Neuron (in vitro differentiated cells): ENCODE data around the gene SEMA6A.

ENCODE experiments used
- H2AFZ ChIP-seq: one replicate; pipeline ENCODE4 v1.6.1; 2013; ENCODE audit warnings: low read depth, mild to moderate bottlenecking, inconsistent platforms, low read length, moderate library complexity
- H3K27me3 ChIP-seq: one replicate; pipeline ENCODE4 v1.6.1; 2013; ENCODE audit warnings: low read length; ENCODE audit not compliant: insufficient read depth
- H3K36me3 ChIP-seq: one replicate; pipeline ENCODE4 v1.6.1; 2013; ENCODE audit warnings: low read length; ENCODE audit not compliant: insufficient read depth
- H3K4me1 ChIP-seq: one replicate; pipeline ENCODE4 v1.6.1; 2013; ENCODE audit warnings: low read length; ENCODE audit not compliant: insufficient read depth
- H3K4me3 ChIP-seq: 2 replicates; pipeline ENCODE4 v1.5.1; 2013; ENCODE audit warnings: mild to moderate bottlenecking, low read length, moderate library complexity
- H3K9me3 ChIP-seq: one replicate; pipeline ENCODE4 v1.6.1; 2013; ENCODE audit warnings: low read length

Gene SEMA6A

DNA sequence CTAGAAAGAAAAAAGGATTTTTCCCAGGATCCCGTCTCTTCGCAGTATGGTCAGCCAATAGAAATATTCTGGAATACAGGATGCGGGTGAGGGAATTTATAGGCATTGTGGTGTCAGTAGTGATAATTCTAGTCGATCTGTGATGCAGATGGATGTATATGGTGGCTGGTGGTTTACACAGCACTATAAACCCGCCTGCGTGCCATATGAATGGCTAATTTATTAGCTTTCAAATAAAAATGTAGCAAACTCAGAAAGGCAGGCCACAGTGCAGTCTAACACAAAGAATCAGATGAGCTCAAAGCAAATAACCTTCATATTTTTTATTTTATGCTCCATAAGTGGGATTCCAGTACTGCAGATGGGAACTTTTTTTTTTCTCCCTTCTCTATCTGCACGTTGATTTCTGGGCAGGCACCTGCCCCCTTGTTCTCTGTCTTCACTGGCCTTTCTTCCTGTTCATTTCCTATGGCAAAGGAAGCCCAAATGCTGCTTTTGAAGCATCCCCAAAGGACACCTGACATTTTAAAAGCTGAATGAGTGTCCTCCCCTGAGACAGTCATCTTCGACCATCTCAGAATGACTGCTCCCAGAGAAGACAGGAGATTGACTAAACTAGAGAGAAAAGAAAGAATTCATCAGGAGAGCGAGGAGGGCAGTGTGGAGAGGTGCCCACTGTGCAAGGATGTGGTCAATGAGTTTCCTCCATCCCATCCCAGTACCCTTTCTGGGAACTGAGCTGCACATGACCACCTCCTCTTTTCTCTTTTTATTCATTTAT is 52.1 kb downstream of the SEMA6A start:
- H3K27me3 ChIP-seq = no peaks in the 10 kb centered on the region
- no peaks in the 10 kb centered on the region for H3K9me3 ChIP-seq
- H3K4me3 ChIP-seq = no peak overlapping the region
- no peak overlapping the region for H2AFZ ChIP-seq
- no peaks in the 10 kb centered on the region for H3K36me3 ChIP-seq
- no peaks in the 10 kb centered on the region for H3K4me1 ChIP-seq

DNA sequence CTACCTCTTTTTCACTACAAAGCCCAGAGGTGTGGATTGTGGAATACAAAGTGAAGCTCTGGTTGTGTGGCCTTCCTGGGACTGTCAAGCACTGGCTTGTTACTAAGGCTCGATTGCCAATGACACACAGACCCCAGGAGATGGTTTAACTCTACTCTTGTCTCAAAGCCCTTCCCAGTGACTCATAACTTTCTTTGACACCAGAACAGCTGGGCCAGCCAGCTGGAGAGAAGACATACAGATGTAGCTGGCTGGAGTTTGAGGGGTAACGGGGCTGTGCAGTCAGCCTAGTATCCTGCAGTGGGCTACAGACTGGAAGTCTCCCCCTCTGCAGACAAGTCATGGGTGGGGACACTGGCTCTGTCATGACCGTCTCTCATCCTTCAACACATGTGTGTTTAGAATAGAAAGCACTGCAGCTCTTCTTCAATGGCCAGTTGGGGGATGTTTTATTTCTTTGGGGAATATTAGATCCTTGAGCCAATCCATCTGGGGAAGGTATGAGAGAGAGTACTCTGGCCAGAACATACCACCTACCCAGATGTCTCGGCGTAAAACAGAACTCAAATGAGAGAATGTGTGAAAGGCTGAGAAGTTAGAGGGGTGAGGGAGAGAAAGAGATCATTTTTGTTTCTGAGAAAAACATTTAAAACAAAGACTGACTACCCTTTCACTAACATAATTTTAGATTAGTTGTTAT is 53.3 kb downstream of the SEMA6A start:
- H3K4me1 ChIP-seq = peaks cover 3% of the 10 kb centered on the region
- H3K9me3 ChIP-seq = no peaks in the 10 kb centered on the region
- no peaks in the 10 kb centered on the region for H3K27me3 ChIP-seq
- no peak overlapping the region for H2AFZ ChIP-seq
- H3K36me3 ChIP-seq = no peaks in the 10 kb centered on the region
- no peak overlapping the region for H3K4me3 ChIP-seq

DNA sequence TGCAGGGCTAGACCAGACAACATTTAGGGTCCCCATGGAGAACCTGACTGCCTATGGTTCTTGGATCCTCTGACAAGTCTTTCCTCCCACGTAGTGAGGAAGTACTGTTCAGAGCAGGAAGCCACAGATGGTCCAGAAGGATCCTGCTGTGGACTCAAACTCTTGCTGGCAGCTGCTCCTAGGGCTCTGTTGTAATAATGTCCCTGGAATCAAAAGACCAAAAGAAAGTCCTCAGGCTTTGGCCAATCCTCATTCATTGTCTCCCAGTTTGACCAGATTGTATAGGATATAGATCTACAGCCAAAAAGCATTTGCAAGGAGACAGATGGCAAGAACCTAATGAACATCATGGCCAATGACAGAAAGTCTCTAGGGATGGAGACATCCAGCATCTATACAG is 53.9 kb downstream of the SEMA6A start:
- no peaks in the 10 kb centered on the region for H3K36me3 ChIP-seq
- no peak overlapping the region for H3K4me3 ChIP-seq
- H3K9me3 ChIP-seq = no peaks in the 10 kb centered on the region
- H2AFZ ChIP-seq = no peak overlapping the region
- H3K4me1 ChIP-seq = peaks cover 3% of the 10 kb centered on the region
- no peaks in the 10 kb centered on the region for H3K27me3 ChIP-seq

DNA sequence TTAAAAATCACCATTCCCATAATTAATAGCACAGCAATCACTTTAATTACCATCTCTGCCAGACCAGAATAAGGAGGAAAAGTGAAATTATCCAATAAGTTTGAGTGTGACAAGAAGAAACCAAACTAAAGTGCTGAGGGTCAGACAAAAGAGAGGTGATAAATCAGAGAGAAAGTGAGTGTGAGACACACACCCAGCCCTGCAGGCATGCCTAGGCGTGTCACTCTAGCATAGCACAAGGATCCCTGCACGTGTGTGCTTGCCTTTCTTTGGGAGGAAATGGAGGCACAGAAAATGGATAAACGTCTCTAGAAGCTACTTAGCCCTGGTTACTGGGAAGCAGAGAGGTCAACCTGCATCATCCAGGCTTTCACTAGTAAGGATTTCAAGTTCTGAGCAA is 56.2 kb downstream of the SEMA6A start:
- H3K27me3 ChIP-seq = no peaks in the 10 kb centered on the region
- H3K36me3 ChIP-seq = no peaks in the 10 kb centered on the region
- H2AFZ ChIP-seq = no peak overlapping the region
- no peak overlapping the region for H3K4me3 ChIP-seq
- H3K9me3 ChIP-seq = no peaks in the 10 kb centered on the region
- H3K4me1 ChIP-seq = peaks cover 3% of the 10 kb centered on the region

DNA sequence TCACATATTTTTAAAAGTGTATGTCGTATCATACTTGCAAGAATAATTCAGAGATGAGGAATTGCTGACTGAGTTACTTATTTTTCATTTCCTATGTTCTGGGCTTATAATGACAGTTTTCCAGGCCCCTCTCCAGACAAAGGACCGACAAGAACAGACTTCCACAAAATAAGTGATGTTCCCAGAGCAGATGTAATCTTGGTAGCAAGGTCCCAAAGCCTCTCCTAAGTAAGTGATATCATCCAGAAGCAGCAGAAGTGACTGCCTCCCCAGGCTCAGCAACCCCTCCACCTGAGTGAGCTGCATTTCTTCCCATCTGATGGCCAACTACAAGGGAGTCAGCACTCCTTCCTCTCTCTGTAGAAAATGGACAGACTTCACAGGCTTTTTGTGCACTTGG is 57.1 kb downstream of the SEMA6A start:
- H2AFZ ChIP-seq = no peak overlapping the region
- H3K9me3 ChIP-seq = no peaks in the 10 kb centered on the region

DNA sequence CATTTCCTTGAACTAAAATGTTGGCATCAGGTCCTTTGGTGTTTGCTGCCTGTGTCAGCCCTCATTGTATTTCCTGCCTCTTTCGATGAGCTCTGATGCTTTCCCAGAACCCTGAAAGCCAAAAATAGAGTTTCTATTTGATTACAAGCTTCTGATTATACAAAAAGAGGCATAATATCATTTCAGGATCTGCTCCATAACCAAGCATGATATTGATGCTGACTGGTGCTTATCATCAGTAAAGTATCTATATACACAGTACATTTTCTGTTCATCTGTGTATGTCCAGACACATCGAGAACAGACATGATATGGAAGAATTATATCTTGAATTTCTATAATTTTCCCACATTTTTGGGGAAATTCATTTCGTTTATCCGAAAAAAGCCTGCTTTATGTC is 58.6 kb downstream of the SEMA6A start:
- Histone ChIP-seq H3K9me3 (no peaks in the 10 kb centered on the region), H2AFZ (no peak overlapping the region), H3K27me3 (no peaks in the 10 kb centered on the region), H3K36me3 (no peaks in the 10 kb centered on the region), H3K4me3 (no peak overlapping the region), H3K4me1 (peaks cover 3% of the 10 kb centered on the region)

More for the DNA sequence above, 57.1 kb downstream of the SEMA6A start:
- Histone ChIP-seq H3K4me1 (peaks cover 3% of the 10 kb centered on the region), H3K27me3 (no peaks in the 10 kb centered on the region), H3K36me3 (no peaks in the 10 kb centered on the region), H3K4me3 (no peak overlapping the region)

DNA sequence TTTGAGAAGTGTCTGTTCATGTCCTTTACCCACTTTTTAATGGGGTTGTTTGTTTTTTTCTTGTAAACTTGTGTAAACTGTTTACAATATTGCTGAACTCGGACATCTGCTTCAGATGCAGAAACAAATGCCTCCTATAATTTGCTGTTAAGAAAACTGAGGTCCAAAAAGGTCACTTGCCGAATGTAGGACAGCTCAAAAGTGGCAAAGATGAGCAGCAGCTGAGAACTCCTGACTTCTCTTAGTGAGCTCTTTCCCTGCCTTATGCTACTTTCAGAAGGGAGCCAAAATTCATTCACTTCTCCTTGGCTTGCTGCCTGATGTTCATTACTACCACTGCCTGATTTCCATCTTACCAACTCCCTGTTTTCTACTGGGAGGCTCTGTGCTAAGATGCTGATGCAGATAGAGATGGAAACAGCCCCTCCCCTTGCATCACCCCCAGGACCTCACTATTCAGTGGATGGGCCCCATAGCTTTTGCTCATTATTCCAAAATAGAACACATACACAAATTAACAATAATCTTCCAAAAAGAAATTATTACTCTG is 60.1 kb downstream of the SEMA6A start:
- H3K27me3 ChIP-seq = no peaks in the 10 kb centered on the region
- no peak overlapping the region for H3K4me3 ChIP-seq
- H3K36me3 ChIP-seq = no peaks in the 10 kb centered on the region
- H3K4me1 ChIP-seq = peaks cover 3% of the 10 kb centered on the region
- H3K9me3 ChIP-seq = no peaks in the 10 kb centered on the region
- H2AFZ ChIP-seq = no peak overlapping the region

DNA sequence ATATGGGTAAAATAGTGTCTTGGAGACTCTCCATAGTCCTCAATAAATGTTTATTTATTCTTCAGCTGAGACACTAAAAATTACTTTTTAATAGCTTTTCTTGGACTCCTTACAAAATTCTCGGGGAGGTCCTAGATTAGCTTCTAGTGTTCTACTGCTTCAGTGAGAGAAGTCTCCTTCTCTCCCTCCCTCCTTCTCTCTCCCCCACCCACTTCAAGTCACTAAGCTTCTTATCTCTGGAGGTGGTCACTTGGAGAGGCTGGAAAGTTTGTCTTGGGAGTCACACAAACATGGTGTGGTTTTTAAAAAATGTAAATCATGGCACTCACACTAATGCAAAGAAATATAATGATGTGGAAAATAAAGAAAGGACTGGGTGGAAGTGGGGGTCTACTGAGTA is 64.1 kb downstream of the SEMA6A start:
- Histone ChIP-seq H3K27me3 (no peaks in the 10 kb centered on the region), H3K9me3 (no peaks in the 10 kb centered on the region), H3K4me1 (peaks cover 12% of the 10 kb centered on the region), H3K4me3 (no peak overlapping the region), H2AFZ (no peak overlapping the region), H3K36me3 (no peaks in the 10 kb centered on the region)

DNA sequence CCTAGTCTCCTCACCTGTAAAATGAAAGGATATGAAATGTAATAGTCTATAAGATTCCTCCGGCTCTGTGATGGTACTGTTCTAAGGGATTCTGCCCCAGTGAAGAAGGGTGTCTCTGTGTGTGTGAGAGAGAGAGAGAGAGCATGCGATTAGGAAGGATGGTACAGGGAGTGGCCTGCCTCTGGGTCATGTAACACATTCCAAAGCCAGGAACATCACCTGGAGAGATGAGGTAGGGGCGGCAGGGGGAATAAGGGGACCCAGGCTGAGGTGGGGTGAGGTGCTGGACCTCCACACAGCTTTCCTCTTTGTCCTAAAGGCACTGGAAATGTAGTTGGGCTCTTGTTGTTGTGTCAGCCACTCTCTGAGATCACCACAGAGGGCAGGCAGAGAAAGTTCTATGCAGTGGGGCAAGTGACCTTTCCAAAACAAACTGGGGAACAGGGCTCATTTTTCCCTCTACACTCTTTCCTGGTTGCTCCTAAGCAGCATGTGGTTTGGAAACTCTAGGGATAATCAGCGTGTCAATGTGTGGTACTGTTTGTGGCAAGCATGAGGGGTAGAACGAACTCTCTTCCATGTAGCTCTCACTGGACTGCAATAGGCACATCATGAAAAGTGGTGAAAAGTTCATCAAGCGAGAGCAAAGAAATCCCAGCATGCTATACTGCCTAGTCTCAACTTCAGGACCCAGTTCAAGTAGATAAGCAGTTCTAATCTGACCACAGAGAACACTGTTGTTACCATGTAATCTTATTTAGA is 65.0 kb downstream of the SEMA6A start:
- H3K4me3 ChIP-seq = no peak overlapping the region
- no peaks in the 10 kb centered on the region for H3K9me3 ChIP-seq
- no peak overlapping the region for H2AFZ ChIP-seq
- H3K36me3 ChIP-seq = no peaks in the 10 kb centered on the region
- H3K4me1 ChIP-seq = peaks cover 12% of the 10 kb centered on the region
- no peaks in the 10 kb centered on the region for H3K27me3 ChIP-seq

DNA sequence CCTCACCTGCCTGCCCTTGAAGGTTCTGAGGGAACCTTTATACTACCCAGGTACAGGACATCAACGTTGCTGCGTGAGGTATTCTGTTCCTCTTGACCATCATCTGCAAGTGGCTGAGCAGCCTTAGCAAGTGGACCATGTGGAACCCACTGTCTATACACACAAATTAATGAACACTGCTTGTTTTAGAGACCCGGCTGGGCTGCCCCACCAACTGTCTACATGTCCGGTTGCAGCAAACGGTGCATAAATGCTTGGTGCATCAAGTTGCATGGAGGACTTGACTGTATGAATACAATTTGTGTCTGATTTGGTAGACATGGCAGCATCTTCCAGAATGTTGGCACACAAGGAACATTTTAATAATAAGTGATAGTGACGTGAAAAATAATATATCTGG is 65.8 kb downstream of the SEMA6A start:
- Histone ChIP-seq H3K4me3 (no peak overlapping the region), H3K36me3 (peaks cover under 1% of the 10 kb centered on the region), H2AFZ (no peak overlapping the region), H3K9me3 (no peaks in the 10 kb centered on the region), H3K27me3 (no peaks in the 10 kb centered on the region), H3K4me1 (peaks cover 12% of the 10 kb centered on the region)

DNA sequence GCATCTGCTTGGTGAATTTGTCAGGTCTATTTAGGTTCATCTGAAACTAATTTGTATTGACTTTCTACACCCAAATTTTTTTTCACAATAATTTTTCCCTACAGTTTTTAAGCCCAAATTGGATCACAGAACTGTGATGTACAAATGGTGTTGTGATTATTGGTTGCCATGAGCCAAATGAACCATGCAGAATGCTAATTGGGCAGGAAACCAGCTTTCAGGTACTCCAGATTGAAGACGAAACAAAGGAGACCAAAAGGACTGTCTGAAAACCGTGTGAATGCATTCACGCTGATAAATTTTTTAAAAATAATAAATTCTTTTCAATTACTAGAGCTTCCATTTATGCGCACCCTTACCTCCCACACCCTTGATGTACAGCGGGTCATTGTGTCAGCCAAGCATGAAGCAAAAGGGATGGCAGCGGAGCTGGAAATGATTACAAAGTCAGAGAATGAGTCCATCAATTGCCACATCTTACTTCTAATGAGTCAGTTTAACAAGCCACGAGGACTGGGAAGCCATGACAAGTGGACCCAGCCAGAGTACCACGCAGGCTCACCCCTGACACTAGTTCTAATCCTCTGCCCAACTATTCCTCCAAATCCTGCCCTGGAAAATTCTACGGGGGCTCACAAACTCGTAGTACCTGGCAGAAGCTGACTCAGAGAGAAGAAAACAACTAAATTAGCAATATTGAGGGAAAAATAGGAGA is 66.5 kb downstream of the SEMA6A start:
- Histone ChIP-seq H3K27me3 (no peaks in the 10 kb centered on the region), H3K4me1 (peaks cover 12% of the 10 kb centered on the region), H3K4me3 (no peak overlapping the region), H2AFZ (no peak overlapping the region), H3K9me3 (no peaks in the 10 kb centered on the region), H3K36me3 (peaks cover 8% of the 10 kb centered on the region)

DNA sequence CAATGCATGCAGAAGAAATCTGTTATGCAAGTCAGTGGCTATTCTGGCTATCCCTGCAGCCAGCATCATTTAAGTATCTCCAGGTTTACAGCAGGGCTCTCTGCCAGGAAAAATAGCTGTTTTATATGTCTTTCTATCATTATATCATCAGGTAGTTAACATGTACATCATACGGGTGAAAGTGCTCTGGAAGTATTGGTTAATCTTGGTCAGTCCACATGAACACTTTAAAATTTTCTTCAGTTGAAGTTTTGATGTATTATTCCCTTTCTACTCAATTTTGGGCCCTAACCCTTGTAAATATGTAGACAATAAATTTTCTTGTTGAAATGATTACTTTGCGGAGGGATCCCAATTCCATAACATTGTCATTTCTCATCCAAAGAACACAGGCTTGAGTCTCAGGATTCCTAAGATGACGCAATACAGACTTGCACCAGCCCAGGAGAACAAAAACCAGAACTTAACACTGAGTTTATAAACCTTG is 67.5 kb downstream of the SEMA6A start:
- Histone ChIP-seq H3K36me3 (peaks cover 17% of the 10 kb centered on the region), H3K4me1 (peaks cover 17% of the 10 kb centered on the region), H2AFZ (no peak overlapping the region), H3K27me3 (no peaks in the 10 kb centered on the region), H3K9me3 (no peaks in the 10 kb centered on the region), H3K4me3 (no peak overlapping the region)
